Parathyroid adenoma (tissue), 2 donors: ENCODE results near the gene SCAI.

ENCODE experiments used
- H2AFZ ChIP-seq: fragments of 300-600 bp; sonication (generic); one replicate; pipeline ENCODE4 v1.7.0; 2017; ENCODE audit warnings: antibody characterized with exemption, mild to moderate bottlenecking
- H3K27ac ChIP-seq: fragments of 300-600 bp; sonication (generic); one replicate; pipeline ENCODE4 v1.7.0; 2017
- H3K27me3 ChIP-seq: fragments of 300-600 bp; sonication (generic); one replicate; pipeline ENCODE4 v1.7.0; 2017; ENCODE audit warnings: low read length; ENCODE audit not compliant: control insufficient read depth, insufficient read depth
- H3K36me3 ChIP-seq: fragments of 300-600 bp; sonication (generic); one replicate; pipeline ENCODE4 v1.7.0; 2017; ENCODE audit warnings: low read length; ENCODE audit not compliant: control insufficient read depth, insufficient read depth
- H3K4me1 ChIP-seq: fragments of 300-600 bp; sonication (generic); one replicate; pipeline ENCODE4 v1.7.0; 2017; ENCODE audit warnings: control low read depth
- H3K4me2 ChIP-seq: fragments of 300-600 bp; sonication (generic); one replicate; pipeline ENCODE4 v1.7.0; 2017; ENCODE audit warnings: low read length
- H3K4me3 ChIP-seq: fragments of 300-600 bp; sonication (generic); one replicate; pipeline ENCODE4 v1.7.0; 2017; ENCODE audit warnings: low read depth, low read length
- H3K79me2 ChIP-seq: fragments of 300-600 bp; sonication (generic); one replicate; pipeline ENCODE4 v1.7.0; 2017; ENCODE audit warnings: control low read depth
- H3K9ac ChIP-seq: fragments of 300-600 bp; sonication (generic); one replicate; pipeline ENCODE4 v1.7.0; 2017; ENCODE audit warnings: mild to moderate bottlenecking
- H3K9me3 ChIP-seq: fragments of 300-600 bp; sonication (generic); one replicate; pipeline ENCODE4 v1.7.0; 2017; ENCODE audit warnings: low read length; ENCODE audit not compliant: control insufficient read depth
- TF ChIP-seq, protein P1 (sequence below): fragments of 300-600 bp; sonication (generic); IDR thresholded peaks from one replicate; pipeline ENCODE4 v1.7.0; 2017; ENCODE audit warnings: antibody characterized with exemption, mild to moderate bottlenecking
- donor health status: primary hyperparathyroidism.

Gene SCAI

DNA sequence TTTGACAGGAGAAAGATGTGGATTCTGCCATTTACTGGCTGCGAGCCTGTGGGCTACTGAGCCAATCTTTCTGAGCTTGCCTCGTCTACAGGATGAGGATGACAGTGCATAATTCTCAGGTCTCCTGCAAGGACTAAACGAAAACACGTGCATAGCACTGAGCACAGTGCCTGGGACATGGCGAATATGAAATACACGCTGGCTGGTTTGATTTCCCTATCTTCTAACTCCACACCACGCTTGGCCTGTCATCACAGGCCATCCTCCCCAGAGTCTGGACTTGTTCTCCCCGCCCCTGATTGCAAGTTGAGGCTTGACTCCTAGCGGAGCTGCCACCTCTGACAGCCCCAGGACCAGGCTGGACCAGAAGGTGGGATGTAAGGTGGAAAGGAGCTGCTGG, 243.5 kb downstream of the SCAI start:
- no peak overlapping the region for H2AFZ ChIP-seq
- H3K4me1 ChIP-seq: no peaks in the 10 kb centered on the region
- no peak overlapping the region for H3K4me3 ChIP-seq
- no peak overlapping the region for H3K4me2 ChIP-seq
- no peak overlapping the region for H3K27ac ChIP-seq
- no peaks in the 10 kb centered on the region for H3K36me3 ChIP-seq
- TF ChIP-seq, protein P1, sequence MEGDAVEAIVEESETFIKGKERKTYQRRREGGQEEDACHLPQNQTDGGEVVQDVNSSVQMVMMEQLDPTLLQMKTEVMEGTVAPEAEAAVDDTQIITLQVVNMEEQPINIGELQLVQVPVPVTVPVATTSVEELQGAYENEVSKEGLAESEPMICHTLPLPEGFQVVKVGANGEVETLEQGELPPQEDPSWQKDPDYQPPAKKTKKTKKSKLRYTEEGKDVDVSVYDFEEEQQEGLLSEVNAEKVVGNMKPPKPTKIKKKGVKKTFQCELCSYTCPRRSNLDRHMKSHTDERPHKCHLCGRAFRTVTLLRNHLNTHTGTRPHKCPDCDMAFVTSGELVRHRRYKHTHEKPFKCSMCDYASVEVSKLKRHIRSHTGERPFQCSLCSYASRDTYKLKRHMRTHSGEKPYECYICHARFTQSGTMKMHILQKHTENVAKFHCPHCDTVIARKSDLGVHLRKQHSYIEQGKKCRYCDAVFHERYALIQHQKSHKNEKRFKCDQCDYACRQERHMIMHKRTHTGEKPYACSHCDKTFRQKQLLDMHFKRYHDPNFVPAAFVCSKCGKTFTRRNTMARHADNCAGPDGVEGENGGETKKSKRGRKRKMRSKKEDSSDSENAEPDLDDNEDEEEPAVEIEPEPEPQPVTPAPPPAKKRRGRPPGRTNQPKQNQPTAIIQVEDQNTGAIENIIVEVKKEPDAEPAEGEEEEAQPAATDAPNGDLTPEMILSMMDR: no peak
- H3K9ac ChIP-seq: no peak overlapping the region
- no peaks in the 10 kb centered on the region for H3K27me3 ChIP-seq
- H3K79me2 ChIP-seq: no peaks in the 10 kb centered on the region
- H3K9me3 ChIP-seq: no peaks in the 10 kb centered on the region

DNA sequence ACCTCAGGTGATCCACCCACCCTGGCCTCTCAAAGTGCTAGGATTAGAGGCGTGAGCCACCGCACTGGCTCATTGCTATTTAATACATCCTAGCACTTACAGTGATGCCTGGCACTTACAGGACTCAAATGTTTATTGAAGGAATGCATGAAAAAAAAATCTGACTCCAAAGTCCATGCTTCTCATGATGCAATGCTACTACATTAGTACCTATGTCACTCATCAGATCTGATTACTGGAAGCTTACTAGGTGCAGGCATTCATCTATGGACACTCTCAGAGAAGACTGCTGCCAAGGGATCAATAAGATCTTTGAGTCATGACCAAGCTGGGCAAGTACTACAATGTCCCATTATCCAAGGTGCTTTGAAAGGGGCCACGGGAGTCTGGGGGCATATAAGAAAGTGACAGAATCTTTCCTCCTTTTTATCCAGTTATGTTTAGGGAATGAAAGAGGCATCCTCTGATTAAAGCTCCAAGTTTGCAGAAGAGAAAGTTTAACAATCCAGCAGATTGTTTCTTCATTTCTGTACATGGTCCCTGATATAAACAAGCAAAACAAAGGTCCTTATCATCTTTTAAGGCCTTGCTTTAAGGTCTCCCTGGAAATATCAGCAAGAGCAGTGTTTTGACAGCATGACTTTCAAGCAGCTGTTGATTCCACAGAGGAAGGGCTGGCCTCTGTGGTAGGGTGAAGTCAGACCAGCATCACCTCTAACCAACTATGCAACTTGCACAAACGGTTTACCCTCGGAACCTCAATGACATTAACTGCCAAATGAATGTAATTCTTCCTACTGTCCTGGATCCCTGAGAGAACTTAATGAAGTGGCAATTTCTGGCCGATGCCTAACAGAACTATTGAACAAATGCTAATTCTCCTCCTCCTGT, 245.5 kb downstream of the SCAI start:
- no peak overlapping the region for H2AFZ ChIP-seq
- no peaks in the 10 kb centered on the region for H3K9me3 ChIP-seq
- no peak overlapping the region for H3K9ac ChIP-seq
- H3K4me2 ChIP-seq: no peak overlapping the region
- H3K27ac ChIP-seq: no peak overlapping the region
- no peaks in the 10 kb centered on the region for H3K36me3 ChIP-seq
- no peak overlapping the region for H3K4me3 ChIP-seq
- no peaks in the 10 kb centered on the region for H3K27me3 ChIP-seq
- H3K4me1 ChIP-seq: no peaks in the 10 kb centered on the region
- H3K79me2 ChIP-seq: no peaks in the 10 kb centered on the region
- TF ChIP-seq, protein P1: no peak

DNA sequence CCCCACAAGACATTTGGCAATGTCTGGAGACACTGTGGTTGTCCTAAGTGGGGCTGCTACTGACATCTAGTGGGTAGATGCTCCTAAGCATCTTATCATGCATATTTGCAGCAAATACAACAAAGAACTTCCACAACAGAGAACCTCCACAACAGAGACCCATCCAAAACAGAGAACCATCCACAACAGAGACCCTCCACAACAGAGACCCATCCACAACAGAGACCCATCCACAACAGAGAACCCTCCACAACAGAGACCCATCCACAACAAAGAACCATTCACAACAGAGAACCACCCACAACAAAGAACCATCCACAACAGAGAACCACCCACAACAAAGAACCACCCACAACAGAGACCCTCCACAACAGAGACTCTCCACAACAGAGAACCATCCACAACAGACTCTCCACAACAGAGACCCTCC, 248.6 kb downstream of the SCAI start:
- TF ChIP-seq, protein P1: no peak
- H3K4me2 ChIP-seq: no peak overlapping the region
- H3K4me3 ChIP-seq: no peak overlapping the region
- H3K9ac ChIP-seq: no peak overlapping the region
- H2AFZ ChIP-seq: no peak overlapping the region
- H3K36me3 ChIP-seq: no peaks in the 10 kb centered on the region
- no peaks in the 10 kb centered on the region for H3K4me1 ChIP-seq
- H3K79me2 ChIP-seq: no peaks in the 10 kb centered on the region
- H3K9me3 ChIP-seq: no peaks in the 10 kb centered on the region
- H3K27me3 ChIP-seq: no peaks in the 10 kb centered on the region
- H3K27ac ChIP-seq: no peak overlapping the region

DNA sequence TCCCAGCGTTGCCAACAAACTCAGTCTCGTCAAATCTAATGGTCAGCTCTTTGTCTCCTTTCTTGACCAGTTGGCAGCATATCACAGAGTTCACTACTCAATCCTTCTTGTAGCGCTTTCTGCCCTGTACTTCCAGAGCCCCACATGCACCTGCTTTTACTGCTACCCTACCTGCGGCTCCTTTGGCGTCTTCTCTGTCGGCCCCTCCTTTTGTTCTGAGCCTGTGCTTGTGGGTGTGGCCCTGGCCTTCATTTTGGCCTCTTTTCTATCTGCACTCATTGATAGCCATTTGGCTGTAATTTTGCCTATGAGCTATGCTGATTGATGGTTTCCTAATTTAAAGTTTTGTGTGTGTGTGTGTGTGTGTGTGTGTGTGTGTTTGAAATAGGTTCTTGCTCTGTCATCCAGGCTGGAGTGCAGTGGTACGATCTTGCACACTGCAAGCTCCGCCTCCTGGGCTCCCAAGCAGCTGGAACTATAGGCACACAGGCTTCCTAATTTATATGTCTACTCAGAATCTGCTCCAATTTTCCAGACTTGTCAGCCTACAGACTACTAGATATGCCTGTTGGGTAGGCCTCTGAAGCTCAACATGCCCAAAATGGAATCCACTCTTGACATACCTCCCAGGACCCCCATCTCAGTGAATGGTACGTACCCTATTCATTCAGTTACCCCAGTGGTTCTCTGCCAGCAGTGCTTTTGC, 249.1 kb downstream of the SCAI start:
- H3K9me3 ChIP-seq: no peaks in the 10 kb centered on the region
- TF ChIP-seq, protein P1: no peak
- no peaks in the 10 kb centered on the region for H3K79me2 ChIP-seq
- H3K27me3 ChIP-seq: no peaks in the 10 kb centered on the region
- no peaks in the 10 kb centered on the region for H3K4me1 ChIP-seq
- H3K4me3 ChIP-seq: no peak overlapping the region
- H3K27ac ChIP-seq: no peak overlapping the region
- no peak overlapping the region for H3K9ac ChIP-seq
- H2AFZ ChIP-seq: no peak overlapping the region
- no peaks in the 10 kb centered on the region for H3K36me3 ChIP-seq
- no peak overlapping the region for H3K4me2 ChIP-seq
